Measurements from ENCODE around the gene KLK7. TPM values are rescaled to one million over a fixed set of nuclear protein-coding genes. Genes with fewer than 3 reads are reported as not detected.

Gene KLK7
- total RNA-seq, 1 donor from 2014 or later: not detected

DNA sequence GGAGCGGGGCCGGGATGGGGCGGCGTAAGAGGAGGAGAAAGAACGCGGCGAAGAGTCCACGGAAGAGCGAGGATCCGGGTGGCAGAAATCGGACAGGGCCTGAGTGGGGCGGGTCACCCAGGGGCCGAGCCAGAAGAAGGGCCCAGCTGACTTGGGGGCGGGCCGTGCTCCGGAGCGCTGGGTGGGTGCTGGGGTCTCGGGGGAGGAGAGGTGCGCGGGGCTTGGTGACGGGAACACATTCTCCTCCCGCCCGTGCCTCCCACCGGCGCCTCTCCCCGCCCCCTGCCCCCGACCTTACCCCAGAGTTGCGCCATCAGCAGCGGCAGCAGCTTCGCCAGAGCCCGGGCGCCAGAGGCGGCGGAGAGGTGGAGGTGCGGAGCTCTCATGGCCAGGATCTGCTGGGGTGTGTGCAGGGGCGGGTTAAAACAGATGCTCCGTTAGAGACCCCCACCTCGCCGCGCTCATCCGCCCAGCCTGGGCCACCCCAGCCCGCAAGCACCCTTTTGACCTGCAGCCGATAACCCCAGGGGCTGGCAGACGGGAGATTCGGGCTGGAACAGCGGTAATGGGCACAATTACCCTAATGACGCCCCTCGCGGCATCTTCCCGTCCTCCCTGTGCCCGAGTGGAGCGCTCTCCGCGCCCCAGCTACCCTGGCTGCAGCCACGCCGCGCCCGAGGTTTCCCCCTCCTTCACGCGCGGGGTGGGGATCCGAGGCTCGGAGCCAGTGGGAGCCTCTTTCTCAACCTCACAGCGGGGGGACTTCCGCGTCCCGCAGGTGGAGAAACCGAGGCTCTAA is 35.2 kb upstream of the KLK7 start:
- peak overlapping the region; percentile 55 for H3K4me3 ChIP-seq
- H3K4me1 ChIP-seq: peaks cover 27% of the 10 kb centered on the region
- H3K27me3 ChIP-seq (ENCODE audit: low read depth): peaks cover 92% of the 10 kb centered on the region
- H3K9me3 ChIP-seq (replicated peaks): no peaks in the 10 kb centered on the region
- no peaks in the 10 kb centered on the region for H3K36me3 ChIP-seq
- intact Hi-C loops (cut with micrococcal nuclease): no loop called here
- TF ChIP-seq, protein P1, sequence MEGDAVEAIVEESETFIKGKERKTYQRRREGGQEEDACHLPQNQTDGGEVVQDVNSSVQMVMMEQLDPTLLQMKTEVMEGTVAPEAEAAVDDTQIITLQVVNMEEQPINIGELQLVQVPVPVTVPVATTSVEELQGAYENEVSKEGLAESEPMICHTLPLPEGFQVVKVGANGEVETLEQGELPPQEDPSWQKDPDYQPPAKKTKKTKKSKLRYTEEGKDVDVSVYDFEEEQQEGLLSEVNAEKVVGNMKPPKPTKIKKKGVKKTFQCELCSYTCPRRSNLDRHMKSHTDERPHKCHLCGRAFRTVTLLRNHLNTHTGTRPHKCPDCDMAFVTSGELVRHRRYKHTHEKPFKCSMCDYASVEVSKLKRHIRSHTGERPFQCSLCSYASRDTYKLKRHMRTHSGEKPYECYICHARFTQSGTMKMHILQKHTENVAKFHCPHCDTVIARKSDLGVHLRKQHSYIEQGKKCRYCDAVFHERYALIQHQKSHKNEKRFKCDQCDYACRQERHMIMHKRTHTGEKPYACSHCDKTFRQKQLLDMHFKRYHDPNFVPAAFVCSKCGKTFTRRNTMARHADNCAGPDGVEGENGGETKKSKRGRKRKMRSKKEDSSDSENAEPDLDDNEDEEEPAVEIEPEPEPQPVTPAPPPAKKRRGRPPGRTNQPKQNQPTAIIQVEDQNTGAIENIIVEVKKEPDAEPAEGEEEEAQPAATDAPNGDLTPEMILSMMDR (IDR thresholded peaks at IDR 0.05; ENCODE audit: borderline replicate concordance): no peak
- no peak for DNase-seq
- no peak overlapping the region for H3K27ac ChIP-seq (replicated peaks)

DNA sequence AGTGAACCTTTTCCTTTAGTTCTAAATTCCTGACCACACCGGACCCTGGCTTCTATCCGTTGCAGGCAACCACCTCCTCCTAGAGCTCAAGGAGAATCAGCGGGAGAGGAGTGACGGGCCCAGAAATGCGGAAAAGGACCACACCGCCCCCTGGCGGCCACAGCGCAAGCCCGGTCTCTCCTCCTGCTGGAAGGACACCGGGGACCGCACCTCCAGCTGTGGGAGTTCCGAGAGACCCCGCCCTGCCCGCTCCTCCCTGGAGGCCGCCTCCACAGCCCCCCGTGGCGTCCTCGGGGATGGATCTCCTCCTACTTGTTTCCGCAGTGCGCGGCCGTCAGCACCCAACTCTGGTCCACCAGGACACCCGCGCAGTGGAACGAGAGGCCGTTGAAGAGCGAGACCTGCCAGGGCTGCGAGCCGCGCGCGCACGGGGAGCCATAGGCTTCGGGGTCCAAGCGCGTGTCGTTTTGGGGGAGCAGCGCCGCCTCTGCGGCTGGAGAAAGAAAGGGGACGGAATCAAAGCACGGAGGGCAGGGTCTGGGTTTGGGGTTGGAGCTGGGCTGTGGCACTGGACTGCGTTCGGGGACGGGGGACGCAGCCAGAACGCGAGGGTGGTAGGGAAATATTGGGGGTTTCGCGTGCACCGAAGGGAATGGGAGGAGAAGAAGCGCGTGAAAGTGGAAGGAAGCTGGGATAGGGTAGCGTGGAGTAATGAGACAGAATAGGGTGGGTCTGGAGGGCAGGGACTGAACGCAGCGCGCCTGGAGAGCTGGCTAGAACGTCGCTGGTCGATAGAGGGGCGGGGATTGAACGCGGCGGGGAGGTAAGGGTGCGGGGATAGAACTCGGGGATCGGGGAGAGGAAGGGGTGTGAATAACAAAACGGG is 33.3 kb upstream of the KLK7 start:
- Histone ChIP-seq H3K27ac (replicated peaks) (no peak overlapping the region), H3K9me3 (replicated peaks) (no peaks in the 10 kb centered on the region), H3K4me1 (peaks cover 27% of the 10 kb centered on the region), H3K27me3 (ENCODE audit: low read depth) (peaks cover 90% of the 10 kb centered on the region), H3K4me3 (peak overlapping the region; percentile 53), H3K36me3 (no peaks in the 10 kb centered on the region)
- TF ChIP-seq, protein P1 (IDR thresholded peaks at IDR 0.05; ENCODE audit: borderline replicate concordance): peak; percentile 54
- intact Hi-C loops (cut with micrococcal nuclease): no loop called here
- no peak for DNase-seq

DNA sequence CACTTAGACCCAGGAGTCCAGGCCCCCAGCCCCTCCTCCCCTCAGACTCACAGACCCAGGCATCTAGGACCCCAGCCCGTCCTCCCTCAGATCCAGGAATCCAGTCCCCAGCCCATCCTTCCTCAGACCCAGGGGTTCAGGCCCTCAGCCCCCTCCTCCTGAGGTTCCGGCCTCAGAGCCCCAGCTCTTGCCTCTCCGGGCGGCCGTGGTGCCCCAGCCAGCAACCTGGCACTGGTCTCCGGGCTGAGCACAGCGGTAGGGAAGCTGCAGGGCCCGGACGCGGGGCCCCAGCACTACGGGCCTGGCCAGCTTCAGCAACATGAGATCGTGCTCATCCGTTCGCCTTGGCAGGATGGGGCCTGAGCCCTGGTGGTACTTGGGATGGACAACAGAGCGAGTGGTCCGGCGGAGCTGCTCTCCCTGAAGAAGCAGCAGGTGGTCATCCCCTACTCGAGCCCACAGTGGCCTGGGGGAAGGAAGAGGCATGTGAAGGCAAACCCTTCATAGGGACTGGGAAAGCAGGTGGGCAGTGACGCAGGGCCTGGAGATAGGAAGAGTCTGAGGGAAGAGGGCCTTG is 32.1 kb upstream of the KLK7 start:
- Histone ChIP-seq H3K4me1 (peaks cover 21% of the 10 kb centered on the region), H3K9me3 (replicated peaks) (no peaks in the 10 kb centered on the region), H3K36me3 (no peaks in the 10 kb centered on the region), H3K4me3 (no peak overlapping the region), H3K27ac (replicated peaks) (no peak overlapping the region), H3K27me3 (ENCODE audit: low read depth) (peaks cover 96% of the 10 kb centered on the region)
- DNase-seq: no peak
- TF ChIP-seq, protein P1 (IDR thresholded peaks at IDR 0.05; ENCODE audit: borderline replicate concordance): no peak
- intact Hi-C loops (cut with micrococcal nuclease): no loop called here

DNA sequence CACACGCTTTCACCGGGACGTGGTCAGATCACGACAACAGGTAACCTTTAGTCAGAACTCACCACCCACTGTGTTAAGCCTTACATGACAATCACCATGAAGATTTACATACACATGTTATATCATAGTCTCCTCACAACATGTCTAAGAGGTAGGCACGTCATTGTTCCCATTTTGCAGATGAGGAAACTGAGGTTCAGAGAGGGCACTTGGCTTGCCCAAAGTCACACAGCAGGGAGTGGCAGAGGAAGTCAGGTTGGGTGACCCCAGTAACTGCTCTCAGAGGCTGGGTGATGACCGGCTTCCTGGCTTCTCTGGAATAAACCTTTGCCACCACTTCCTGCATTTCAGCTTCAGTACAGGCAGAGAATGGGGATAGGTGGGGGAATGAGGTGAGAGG is 30.5 kb upstream of the KLK7 start:
- intact Hi-C loops (cut with micrococcal nuclease): no loop called here
- Histone ChIP-seq H3K27me3 (ENCODE audit: low read depth) (peaks cover 98% of the 10 kb centered on the region), H3K27ac (replicated peaks) (no peak overlapping the region), H3K36me3 (no peaks in the 10 kb centered on the region), H3K4me3 (no peak overlapping the region), H3K9me3 (replicated peaks) (no peaks in the 10 kb centered on the region), H3K4me1 (peaks cover 15% of the 10 kb centered on the region)
- DNase-seq: no peak
- TF ChIP-seq, protein P1 (IDR thresholded peaks at IDR 0.05; ENCODE audit: borderline replicate concordance): no peak

DNA sequence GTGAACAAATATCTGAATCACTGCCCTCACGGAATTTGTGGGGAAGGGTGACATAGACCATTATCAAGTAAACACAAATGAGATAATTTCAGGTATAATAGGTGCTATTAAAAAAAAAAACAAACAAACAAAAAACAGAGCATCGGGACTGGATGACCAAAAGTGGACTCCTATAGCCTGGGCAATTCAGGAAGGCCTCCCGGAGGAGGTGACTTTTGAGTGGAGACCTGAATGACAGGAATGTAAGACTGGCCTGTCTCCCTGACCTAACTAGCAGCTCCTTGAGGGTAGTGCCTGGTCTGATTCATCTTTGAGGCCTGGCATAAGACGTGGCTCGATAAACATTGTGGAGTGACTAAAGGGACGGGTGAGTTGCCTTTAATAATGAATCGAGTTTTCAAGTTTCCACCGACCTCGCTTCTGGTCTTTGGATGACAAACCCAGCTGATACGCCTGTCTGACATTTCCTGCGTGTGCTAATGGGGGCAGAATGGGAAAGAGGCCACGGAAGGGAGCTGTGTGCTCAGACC is 29.0 kb upstream of the KLK7 start:
- Histone ChIP-seq H3K9me3 (replicated peaks) (no peaks in the 10 kb centered on the region), H3K36me3 (no peaks in the 10 kb centered on the region), H3K27me3 (ENCODE audit: low read depth) (peaks cover 98% of the 10 kb centered on the region), H3K4me3 (no peak overlapping the region), H3K27ac (replicated peaks) (no peak overlapping the region), H3K4me1 (peaks cover 7% of the 10 kb centered on the region)
- intact Hi-C loops (cut with micrococcal nuclease): no loop called here
- DNase-seq: no peak
- TF ChIP-seq, protein P1 (IDR thresholded peaks at IDR 0.05; ENCODE audit: borderline replicate concordance): no peak

All from left ventricle myocardium inferior (tissue), 1 donor.